K562 (cell line): ENCODE results near the gene KCNJ10. TPM values are rescaled to one million over a fixed set of nuclear protein-coding genes. Genes with fewer than 3 reads are reported as not detected.

ENCODE experiments used
- ATAC-seq: fragments of 200-7000 bp; cut with Tn5 transposase; 3 replicates; pipeline ENCODE4 v1.9.1; 2020; ENCODE audit warnings: moderate library complexity
- BruUV-seq: library from RNA; stranded (reverse); fragments of 400-500 nt; replicated peaks from 2 replicates; lab custom pipeline; 2021; lab: Mats Ljungman, UMichigan
- CTCF ChIA-PET: fragments of 300-600 bp; formaldehyde crosslinking; extraction: SDS; loops from one replicate; lab custom pipeline; 2021; ENCODE audit warnings: low intra/inter-chr PET ratio; lab: Yijun Ruan, JAX
- POLR2A ChIA-PET: fragments of 300-600, 350-650 bp; sonication (Branson Sonifier 250); formaldehyde crosslinking; extraction: SDS; loops from one replicate; lab custom pipeline; 2021; ENCODE audit warnings: antibody characterized with exemption, inconsistent platforms; lab: Yijun Ruan, JAX
- DNase-seq, 4 experiments: peaks; one replicate each; pipeline versions ENCODE4 v3.0.0 to v3.0.0-alpha.2; 2011 to 2018; ENCODE audit warnings: low spot score in 3 of 4, mixed read lengths in 3 of 4; ENCODE audit errors: extremely low read depth in 1 of 4
- FAIRE-seq: peaks from 2 replicates; lab custom pipeline; 2011; peaks lifted over from hg19 to GRCh38; lab: Jason Lieb, UNC
- H2AFZ ChIP-seq: 2 replicates; pipeline ENCODE4 v1.6.0; 2011; ENCODE audit warnings: low read depth, low read length, control low read depth, inconsistent platforms
- H3K27ac ChIP-seq: fragments of 200-600 bp; 3 replicates; pipeline ENCODE4 v1.8.0; 2011; ENCODE audit warnings: low read depth, mild to moderate bottlenecking, control low read depth, inconsistent platforms, low read length, moderate library complexity, mixed read lengths; ENCODE audit errors: extremely low read depth
- H3K27me3 ChIP-seq, 2 experiments: fragments of 300-600 bp in 1 of 2; 2 replicates in 1 of 2; 3 replicates in 1 of 2; pipeline versions ENCODE4 v1.6.0 to v1.8.0; 2011; ENCODE audit warnings: inconsistent platforms in 2 of 2, low read length in 2 of 2, mild to moderate bottlenecking in 1 of 2, mixed read lengths in 1 of 2, moderate library complexity in 1 of 2; ENCODE audit not compliant: control insufficient read depth in 2 of 2, insufficient read depth in 2 of 2
- H3K36me3 ChIP-seq: fragments of 300-600 bp; 3 replicates; pipeline ENCODE4 v1.8.0; 2011; ENCODE audit warnings: mild to moderate bottlenecking, low read length, inconsistent platforms; ENCODE audit not compliant: control insufficient read depth, insufficient read depth
- H3K4me1 ChIP-seq, 2 experiments: fragments of 200-600 bp in 1 of 2; replicated peaks in 1 of 2; 2 replicates in 1 of 2; 3 replicates in 1 of 2; pipeline versions ENCODE4 v1.5.1 to v1.8.0; 2011; ENCODE audit warnings: inconsistent platforms in 2 of 2, low read length in 2 of 2, mild to moderate bottlenecking in 1 of 2, mixed read lengths in 1 of 2, moderate library complexity in 1 of 2; ENCODE audit not compliant: control insufficient read depth in 2 of 2, insufficient read depth in 2 of 2
- H3K4me2 ChIP-seq: 2 replicates; pipeline ENCODE4 v1.6.1; 2011; ENCODE audit warnings: low read length, control low read depth, inconsistent platforms, mixed read lengths; ENCODE audit not compliant: insufficient read depth
- H3K4me3 ChIP-seq: fragments of 200-600 bp; sonication (generic), shearing (Covaris generic); 2 replicates; pipeline ENCODE4 v1.5.1; 2016; ENCODE audit warnings: control low read depth, inconsistent platforms
- H3K79me2 ChIP-seq: fragments of 200-600 bp; 3 replicates; pipeline ENCODE4 v1.8.0; 2011; ENCODE audit warnings: low read length, inconsistent platforms; ENCODE audit not compliant: control insufficient read depth, insufficient read depth
- H3K9ac ChIP-seq, 2 experiments: 2 replicates each; pipeline versions ENCODE4 v1.6.0 to v1.6.1; 2011; ENCODE audit warnings: low read depth in 2 of 2, low read length in 2 of 2, control low read depth in 1 of 2, inconsistent platforms in 1 of 2, mild to moderate bottlenecking in 1 of 2, mixed read lengths in 1 of 2; ENCODE audit not compliant: insufficient read depth in 1 of 2
- H3K9me1 ChIP-seq: one replicate; pipeline ENCODE4 v1.6.0; 2011; ENCODE audit warnings: inconsistent platforms, mild to moderate bottlenecking, low read length, moderate library complexity; ENCODE audit not compliant: control insufficient read depth, insufficient read depth
- H3K9me3 ChIP-seq: replicated peaks from 2 replicates; pipeline ENCODE4 v1.5.1; 2011; ENCODE audit warnings: low read depth, low read length, inconsistent platforms; ENCODE audit not compliant: control insufficient read depth, insufficient read depth
- H4K20me1 ChIP-seq: replicated peaks from 2 replicates; pipeline ENCODE4 v1.6.1; 2011; ENCODE audit warnings: low read length, inconsistent platforms, mixed read lengths; ENCODE audit not compliant: control insufficient read depth, insufficient read depth
- CLOCK ChIP-seq: fragments of 250-450 bp; sonication (Bioruptor Pico); IDR thresholded peaks from 2 replicates; pipeline ENCODE4 v1.4.0; 2020; ENCODE audit warnings: mild to moderate bottlenecking, moderate library complexity, borderline replicate concordance
- COPS2 ChIP-seq: fragments of 450-650 bp; conservative IDR thresholded peaks from 2 replicates; pipeline ENCODE4 v1.6.1; 2016; ENCODE audit warnings: mild to moderate bottlenecking, moderate library complexity
- CREB5 ChIP-seq: fragments of 250-450 bp; sonication (Bioruptor Pico); IDR thresholded peaks from 2 replicates; pipeline ENCODE4 v1.5.0; 2020; ENCODE audit warnings: mild to moderate bottlenecking
- E4F1 ChIP-seq: fragments of 250-450 bp; sonication (Bioruptor Pico); IDR thresholded peaks from 2 replicates; pipeline ENCODE4 v1.5.0; 2021; ENCODE audit warnings: mild to moderate bottlenecking, borderline replicate concordance
- ELF4 ChIP-seq: fragments of 450-650 bp; formaldehyde crosslinking; IDR thresholded peaks from 2 replicates; pipeline ENCODE4 v1.4.0; 2022; ENCODE audit warnings: missing genetic modification characterization
- JUND ChIP-seq, 2 experiments: IDR thresholded peaks; 2 replicates in 1 of 2; 3 replicates in 1 of 2; pipeline ENCODE4 v1.6.1; 2011; ENCODE audit warnings: borderline replicate concordance in 2 of 2, low read depth in 2 of 2, low read length in 2 of 2, improper control_type of control experiment in 1 of 2, missing biosample characterization in 1 of 2, missing genetic modification characterization in 1 of 2, missing genetic modification reagents in 1 of 2
- KDM5B ChIP-seq: fragments of 200-600 bp; sonication (generic); IDR thresholded peaks from 2 replicates; pipeline ENCODE4 v1.6.1; 2012; ENCODE audit warnings: low read depth, mild to moderate bottlenecking, moderate library complexity, low read length, control low read depth, inconsistent platforms; ENCODE audit not compliant: insufficient replicate concordance
- MAX ChIP-seq: sonication (generic); formaldehyde crosslinking; IDR thresholded peaks from 2 replicates; pipeline ENCODE4 v1.9.0; 2022; ENCODE audit warnings: mild to moderate bottlenecking, missing genetic modification reagents
- NFYB ChIP-seq: IDR thresholded peaks from 2 replicates; pipeline ENCODE4 v1.6.1; 2011; ENCODE audit warnings: mild to moderate bottlenecking, moderate library complexity; ENCODE audit not compliant: insufficient read length; ENCODE audit errors: extremely low read depth
- POLR2H ChIP-seq: IDR thresholded peaks from 2 replicates; pipeline ENCODE4 v1.6.1; 2016; ENCODE audit warnings: missing genetic modification characterization, low read depth, mild to moderate bottlenecking, control low read depth, missing compliant biosample characterization, moderate library complexity
- TAF15 ChIP-seq: fragments of 200-400 bp; formaldehyde crosslinking; IDR thresholded peaks from 2 replicates; pipeline ENCODE4 v1.6.1; 2017; ENCODE audit warnings: mild to moderate bottlenecking, low read depth, low read length, moderate library complexity
- ZNF253 ChIP-seq: fragments of 250-450 bp; sonication (Bioruptor Pico); conservative IDR thresholded peaks from 2 replicates; pipeline ENCODE4 v1.6.1; 2021; ENCODE audit warnings: mild to moderate bottlenecking
- WGBS: fragments of 100-300 bp; shearing (Covaris generic); methylation state at CpG from one replicate; pipeline ENCODE4 v1.1.6; 2016; ENCODE audit warnings: low coverage, mixed read lengths; ENCODE audit not compliant: insufficient coverage; ENCODE audit errors: missing lambda C conversion rate; 5-methylcytosine and 5-hydroxymethylcytosine counted together
- in situ Hi-C: fragments of 300-500 bp; cut with MboI; formaldehyde crosslinking; loops from 4 replicates; pipeline ENCODE4 v1.15.0; 2018; ENCODE audit warnings: inconsistent platforms, mixed read lengths
- intact Hi-C: fragments of 100-400 bp; cut with micrococcal nuclease; formaldehyde crosslinking; loops from 2 replicates; pipeline ENCODE4 v1.14.2; 2022
- polyA plus RNA-seq, 8 experiments: library from polyadenylated mRNA; depleted of rRNA in 4 of 8; stranded (reverse) in 5 of 8; unstranded in 3 of 8; fragments of >200 nt; fragmentation: Nextera tagmentation in 2 of 8; fragmentation: Illumina TruSeq in 1 of 8; extraction: Ambion mirVana in 2 of 8; extraction: Trizol in 1 of 8; gene quantifications; 2 replicates each; pipeline versions ENCODE4 v1.2.1 to v1.2.3, GENCODE V29; 2011 to 2014; ENCODE audit warnings: inconsistent platforms in 1 of 8, missing spikeins in 1 of 8
- total RNA-seq, 7 experiments: library from RNA; depleted of rRNA in 6 of 7; stranded (reverse); fragments of >200 nt in 6 of 7; fragmentation: Illumina TruSeq in 2 of 7; extraction: Trizol in 2 of 7; gene quantifications; 2 replicates each; pipeline versions ENCODE4 v1.2.1 to v1.2.3, GENCODE V29; 2011 to 2021; ENCODE audit warnings: low replicate concordance in 1 of 7

Gene KCNJ10
- total and polyA plus RNA-seq, 9 of the 15 experiments (the other 6 are each of a cell fraction or from before 2014, with no cell fraction given) = 0.06 to 0.11 TPM; not detected in 7

GRCh38 chr1:160118928-160119327 is 49.0 kb upstream of the KCNJ10 start:
- no peak overlapping the region for H3K4me2 ChIP-seq
- H3K36me3 ChIP-seq = no peaks in the 10 kb centered on the region
- no peaks in the 10 kb centered on the region for H3K9me3 ChIP-seq
- ATAC-seq (no peak), FAIRE-seq (no peak), DNase-seq (no peak)
- H3K4me3 ChIP-seq = no peak overlapping the region
- no peak overlapping the region for H3K9ac ChIP-seq
- no peak overlapping the region for H2AFZ ChIP-seq
- no peak overlapping the region for H3K27ac ChIP-seq
- H3K27me3 ChIP-seq = peaks cover 25 to 56% of the 10 kb centered on the region in 2 experiments
- H3K79me2 ChIP-seq = no peaks in the 10 kb centered on the region
- H3K9me1 ChIP-seq = no peaks in the 10 kb centered on the region
- ChIA-PET POLR2A (interaction anchor here (0.8 kb wide), 1 partner anchor 61 kb away, joined by 4 read pairs; no protein-coding TSS in a partner anchor), CTCF (no interaction called here)
- H4K20me1 ChIP-seq = no peaks in the 10 kb centered on the region
- H3K4me1 ChIP-seq = no peaks in the 10 kb centered on the region; a peak in 1 of 5 replicates
- intact Hi-C loops (no loop called here), in situ Hi-C loops (no loop called here)
- no TSS peak for BruUV-seq
- 12% methylated on average over 3 of the region's 3 CpGs for WGBS
- TF ChIP-seq CLOCK (CRISPR knock-in tag) = no peak
- TF ChIP-seq ELF4 (CRISPR knock-in tag) = no peak
- TF ChIP-seq JUND (IDR thresholded peaks at IDR 0.05; ENCODE audit: borderline replicate concordance, low read depth, low read length) = no peak
- TF ChIP-seq JUND (tag; IDR thresholded peaks at IDR 0.05; ENCODE audit: borderline replicate concordance, low read depth, low read length) = no peak
- TF ChIP-seq CREB5 (CRISPR knock-in tag) = no peak
- TF ChIP-seq ZNF253 (CRISPR knock-in tag) = no peak
- no peak for TF ChIP-seq COPS2
- TF ChIP-seq NFYB = no peak
- TF ChIP-seq POLR2H (tag) = no peak
- TF ChIP-seq TAF15 = no peak
- TF ChIP-seq E4F1 (CRISPR knock-in tag) = no peak
- no peak for TF ChIP-seq MAX (CRISPR knock-in tag)
- TF ChIP-seq KDM5B = no peak
